Measurements from ENCODE around the gene IBTK. TPM values are rescaled to one million over a fixed set of nuclear protein-coding genes. Genes with fewer than 3 reads are reported as not detected.
"Not testable (repeated sequence)": the region's sequence is repeated elsewhere in the genome, so short reads cannot be mapped to it uniquely, and the experiment has no call there.

Gene IBTK
- total and polyA plus RNA-seq, 4 donors = 32.0 to 83.6 (median 40.7) TPM

DNA sequence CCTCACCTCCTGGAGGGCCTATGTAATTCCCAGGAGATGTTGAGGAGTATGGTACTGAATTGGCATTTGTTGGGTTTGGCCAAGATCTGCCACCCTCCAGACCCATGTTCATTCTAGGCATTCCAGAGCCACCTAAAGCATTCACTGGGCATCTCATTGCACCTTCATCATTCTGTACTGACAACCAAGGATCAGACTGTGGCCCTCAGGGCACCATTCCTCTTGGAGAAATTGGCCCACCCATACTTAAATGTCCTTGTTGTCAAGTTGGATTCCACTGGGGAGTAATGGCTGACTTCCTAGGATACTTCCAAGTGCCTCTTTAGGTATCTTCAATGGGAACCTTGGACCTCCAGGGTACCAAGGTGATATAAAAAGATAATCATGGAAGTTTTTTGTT is 16.8 kb upstream of the IBTK start:
- Histone ChIP-seq H3K4me1 (ENCODE audit: control insufficient read depth, insufficient read depth, low read length) (no peaks in the 10 kb centered on the region), H3K36me3 (ENCODE audit: control insufficient read depth, insufficient read depth, low read length) (no peaks in the 10 kb centered on the region), H3K27ac (ENCODE audit: low read depth, low read length) (no peak overlapping the region), H3K27me3 (ENCODE audit: control insufficient read depth, insufficient read depth, low read length) (no peaks in the 10 kb centered on the region), H3K4me3 (ENCODE audit: low read depth, low read length) (no peak overlapping the region), H3K9me3 (ENCODE audit: control insufficient read depth, insufficient read depth, low read length) (no peaks in the 10 kb centered on the region)
- no peak for DNase-seq (ENCODE audit: low read depth in 4 of 6, low spot score in 6 of 6)

DNA sequence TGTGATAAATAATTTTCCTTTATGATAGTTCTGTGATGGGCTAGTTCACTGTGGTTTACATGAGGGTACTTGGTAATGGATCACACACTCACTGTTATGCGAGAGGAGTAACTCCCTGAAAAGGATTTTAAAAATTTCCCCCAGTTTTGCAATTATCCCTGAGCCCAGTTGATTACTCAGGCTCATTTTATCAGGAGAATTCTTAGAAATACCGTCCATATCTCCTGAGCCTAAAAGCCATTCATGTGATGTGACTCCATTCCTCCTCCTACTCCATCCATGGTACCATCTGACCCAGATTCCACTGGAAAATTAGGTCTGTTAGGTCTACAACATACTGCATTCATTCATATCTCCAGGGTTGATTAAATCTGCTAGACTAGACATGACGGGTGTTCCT is 16.4 kb upstream of the IBTK start:
- Histone ChIP-seq H3K4me3 (ENCODE audit: low read depth, low read length) (no peak overlapping the region), H3K36me3 (ENCODE audit: control insufficient read depth, insufficient read depth, low read length) (no peaks in the 10 kb centered on the region), H3K4me1 (ENCODE audit: control insufficient read depth, insufficient read depth, low read length) (no peaks in the 10 kb centered on the region), H3K27me3 (ENCODE audit: control insufficient read depth, insufficient read depth, low read length) (no peaks in the 10 kb centered on the region), H3K9me3 (ENCODE audit: control insufficient read depth, insufficient read depth, low read length) (no peaks in the 10 kb centered on the region), H3K27ac (ENCODE audit: low read depth, low read length) (no peak overlapping the region)
- WGBS (ENCODE audit: insufficient coverage) = no CpG with 5 or more reads among the region's 3 CpGs
- no peak for DNase-seq (ENCODE audit: low read depth in 4 of 6, low spot score in 6 of 6)

DNA sequence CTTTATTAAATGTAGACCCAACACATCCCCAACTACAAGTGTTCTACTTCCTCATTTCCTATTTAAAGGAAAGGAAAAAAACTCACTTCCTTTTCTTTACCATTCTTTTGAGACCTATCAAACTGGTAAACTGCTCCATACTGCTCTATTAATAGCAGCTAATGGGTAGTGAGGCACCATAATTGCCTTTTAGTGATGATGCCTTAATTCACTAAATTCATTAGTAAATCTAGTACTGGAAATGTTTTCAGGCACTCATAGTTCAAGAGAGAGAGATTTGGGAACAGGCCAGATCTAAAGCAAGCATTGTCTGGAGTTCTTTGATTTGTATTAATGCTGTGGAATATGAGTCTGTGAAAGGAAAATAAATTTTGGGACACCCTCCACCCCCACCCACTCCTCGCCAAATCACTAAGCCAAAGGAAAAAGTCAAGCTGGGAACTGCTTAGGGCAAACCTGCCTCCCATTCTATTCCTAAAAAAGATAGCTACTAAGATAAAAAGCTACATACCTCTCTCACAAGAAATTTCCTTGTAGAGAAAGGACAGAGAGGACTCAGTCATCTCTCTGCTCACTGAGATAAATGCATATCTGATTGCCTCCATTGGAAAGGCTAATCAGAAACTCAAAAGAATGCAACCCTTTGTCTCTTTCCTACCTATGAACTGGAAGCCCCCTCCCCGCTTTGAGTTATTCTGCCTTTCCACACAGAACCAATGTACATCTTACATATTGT is 13.6 kb upstream of the IBTK start:
- peak in 2 of 6 donors; percentile 9 to 68 for DNase-seq (ENCODE audit: low read depth in 4 of 6, low spot score in 6 of 6)
- WGBS (ENCODE audit: insufficient coverage) = no CpG with 5 or more reads among the region's 2 CpGs
- no peaks in the 10 kb centered on the region for H3K4me1 ChIP-seq (ENCODE audit: control insufficient read depth, insufficient read depth, low read length)
- H3K36me3 ChIP-seq (ENCODE audit: control insufficient read depth, insufficient read depth, low read length) = no peaks in the 10 kb centered on the region
- no peak overlapping the region for H3K4me3 ChIP-seq (ENCODE audit: low read depth, low read length)
- no peaks in the 10 kb centered on the region for H3K9me3 ChIP-seq (ENCODE audit: control insufficient read depth, insufficient read depth, low read length)
- no peaks in the 10 kb centered on the region for H3K27me3 ChIP-seq (ENCODE audit: control insufficient read depth, insufficient read depth, low read length)
- no peak overlapping the region for H3K27ac ChIP-seq (ENCODE audit: low read depth, low read length)

DNA sequence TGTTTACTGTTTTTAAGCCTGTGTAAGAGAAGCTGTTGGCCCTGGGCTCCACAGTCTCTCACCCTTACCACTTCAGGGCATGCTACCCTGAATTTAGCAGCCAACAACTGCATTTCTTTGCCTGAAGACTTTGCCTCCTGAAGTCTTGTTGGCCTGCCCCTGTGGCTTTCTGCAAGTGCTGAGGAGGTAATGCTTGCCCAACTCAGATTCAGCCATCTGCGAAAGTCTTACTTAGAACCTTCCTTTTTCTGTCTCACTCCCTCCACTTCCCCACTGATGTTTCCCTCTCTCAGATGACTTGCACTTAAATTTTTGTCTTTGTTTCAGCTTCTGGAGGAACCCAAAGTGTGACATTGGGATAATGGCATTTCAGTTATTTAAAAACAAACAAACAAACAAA is 11.8 kb upstream of the IBTK start:
- Histone ChIP-seq H3K36me3 (ENCODE audit: control insufficient read depth, insufficient read depth, low read length) (no peaks in the 10 kb centered on the region), H3K4me1 (ENCODE audit: control insufficient read depth, insufficient read depth, low read length) (no peaks in the 10 kb centered on the region), H3K27me3 (ENCODE audit: control insufficient read depth, insufficient read depth, low read length) (no peaks in the 10 kb centered on the region), H3K27ac (ENCODE audit: low read depth, low read length) (no peak overlapping the region), H3K9me3 (ENCODE audit: control insufficient read depth, insufficient read depth, low read length) (no peaks in the 10 kb centered on the region), H3K4me3 (ENCODE audit: low read depth, low read length) (no peak overlapping the region)
- 100% methylated on average over 1 of the region's 1 CpG for WGBS (ENCODE audit: insufficient coverage)
- DNase-seq (ENCODE audit: low read depth in 4 of 6, low spot score in 6 of 6) = no peak

- no peak overlapping the region for H3K27ac ChIP-seq (ENCODE audit: low read depth, low read length)
- H3K9me3 ChIP-seq (ENCODE audit: control insufficient read depth, insufficient read depth, low read length) = no peaks in the 10 kb centered on the region
- WGBS (ENCODE audit: insufficient coverage) = no CpG with 5 or more reads among the region's 1 CpG
- H3K4me3 ChIP-seq (ENCODE audit: low read depth, low read length) = no peak overlapping the region
- H3K36me3 ChIP-seq (ENCODE audit: control insufficient read depth, insufficient read depth, low read length) = no peaks in the 10 kb centered on the region
- no peak for DNase-seq (ENCODE audit: low read depth in 4 of 6, low spot score in 6 of 6)
- H3K27me3 ChIP-seq (ENCODE audit: control insufficient read depth, insufficient read depth, low read length) = no peaks in the 10 kb centered on the region
- no peaks in the 10 kb centered on the region for H3K4me1 ChIP-seq (ENCODE audit: control insufficient read depth, insufficient read depth, low read length)
Measured at GRCh38 chr6:82257088-82257774, 9.7 kb upstream of the IBTK start.

DNA sequence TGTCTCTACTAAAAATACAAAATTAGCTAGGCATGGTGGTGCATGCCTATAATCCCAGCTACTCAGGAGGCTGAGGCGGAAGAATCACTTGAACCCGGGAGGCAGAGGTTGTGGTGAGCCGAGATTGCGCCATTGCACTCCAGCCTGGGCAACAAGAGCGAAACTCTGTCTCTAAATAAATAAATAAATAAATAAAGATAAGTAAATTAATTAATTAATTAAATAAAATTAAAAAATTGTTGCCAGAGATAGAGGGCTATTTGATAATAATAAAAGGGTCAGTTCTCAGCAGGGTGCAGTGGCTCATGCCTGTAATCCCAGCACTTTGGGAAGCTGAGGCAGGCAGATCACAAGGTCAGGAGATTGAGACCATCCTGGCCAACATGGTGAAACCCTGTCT is 7.2 kb upstream of the IBTK start:
- no CpG with 5 or more reads among the region's 5 CpGs for WGBS (ENCODE audit: insufficient coverage)
- not testable (repeated sequence) for H3K27me3 ChIP-seq (ENCODE audit: control insufficient read depth, insufficient read depth, low read length); H3K36me3 ChIP-seq (ENCODE audit: control insufficient read depth, insufficient read depth, low read length); H3K4me3 ChIP-seq (ENCODE audit: low read depth, low read length); H3K4me1 ChIP-seq (ENCODE audit: control insufficient read depth, insufficient read depth, low read length); DNase-seq (ENCODE audit: low read depth in 4 of 6, low spot score in 6 of 6); H3K9me3 ChIP-seq (ENCODE audit: control insufficient read depth, insufficient read depth, low read length); H3K27ac ChIP-seq (ENCODE audit: low read depth, low read length)

GRCh38 chr6:82251942-82252341 is 4.4 kb upstream of the IBTK start:
- H3K27ac ChIP-seq (ENCODE audit: low read depth, low read length) = no peak overlapping the region
- DNase-seq (ENCODE audit: low read depth in 4 of 6, low spot score in 6 of 6) = peak in 2 of 6 donors; percentile 72 to 89

DNA sequence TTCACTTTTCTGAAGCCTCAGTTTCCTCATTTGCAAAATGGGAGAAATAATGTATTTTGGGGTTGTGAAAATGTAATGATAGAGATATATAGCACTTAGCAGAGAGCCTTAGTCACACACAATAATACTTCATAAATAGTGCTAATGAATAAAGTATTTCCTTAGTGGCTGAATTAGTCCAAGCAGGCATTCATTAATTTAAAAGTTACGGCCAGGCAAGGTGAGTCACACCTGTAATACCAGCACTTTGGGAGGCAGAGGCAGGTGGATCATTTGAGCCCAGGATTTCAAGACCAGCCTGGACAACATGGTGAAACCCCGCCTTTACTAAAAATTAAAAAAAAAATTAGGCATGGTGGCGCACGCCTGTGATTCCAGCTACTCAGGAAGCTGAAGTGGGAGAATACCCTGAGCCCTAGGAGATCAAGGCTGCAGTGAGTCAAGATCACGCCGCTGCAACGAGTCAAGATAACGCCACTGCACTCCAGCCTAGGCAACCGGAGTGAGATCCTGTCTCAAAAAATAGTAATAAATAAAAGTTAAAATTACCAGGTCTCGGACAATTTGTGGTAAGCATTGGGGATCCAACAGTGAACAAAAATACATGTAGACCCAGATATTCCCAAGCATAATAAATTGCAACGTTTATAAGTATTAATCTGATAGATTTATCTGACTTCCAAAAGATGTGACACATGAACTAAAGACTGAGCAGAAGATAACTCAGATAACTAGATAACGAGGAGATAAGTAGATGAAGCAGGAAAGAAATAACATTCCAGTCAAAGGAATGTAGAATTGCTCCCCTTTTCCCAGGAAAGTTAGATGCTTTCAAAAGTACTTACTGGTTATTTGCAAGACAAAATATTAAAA is 2.1 kb upstream of the IBTK start:
- Histone ChIP-seq H3K36me3 (ENCODE audit: control insufficient read depth, insufficient read depth, low read length) (no peaks in the 10 kb centered on the region), H3K9me3 (ENCODE audit: control insufficient read depth, insufficient read depth, low read length) (no peaks in the 10 kb centered on the region), H3K27ac (ENCODE audit: low read depth, low read length) (no peak overlapping the region), H3K4me3 (ENCODE audit: low read depth, low read length) (no peak overlapping the region), H3K27me3 (ENCODE audit: control insufficient read depth, insufficient read depth, low read length) (no peaks in the 10 kb centered on the region), H3K4me1 (ENCODE audit: control insufficient read depth, insufficient read depth, low read length) (peaks cover 9% of the 10 kb centered on the region)
- DNase-seq (ENCODE audit: low read depth in 4 of 6, low spot score in 6 of 6) = no peak
- 97% methylated on average over 4 of the region's 12 CpGs for WGBS (ENCODE audit: insufficient coverage)

More at GRCh38 chr6:82251942-82252341, 4.4 kb upstream of the IBTK start:
- H3K4me3 ChIP-seq (ENCODE audit: low read depth, low read length) = no peak overlapping the region
- no peaks in the 10 kb centered on the region for H3K27me3 ChIP-seq (ENCODE audit: control insufficient read depth, insufficient read depth, low read length)
- no peaks in the 10 kb centered on the region for H3K9me3 ChIP-seq (ENCODE audit: control insufficient read depth, insufficient read depth, low read length)
- peaks cover 4% of the 10 kb centered on the region for H3K4me1 ChIP-seq (ENCODE audit: control insufficient read depth, insufficient read depth, low read length)
- no peaks in the 10 kb centered on the region for H3K36me3 ChIP-seq (ENCODE audit: control insufficient read depth, insufficient read depth, low read length)

- peaks cover 9% of the 10 kb centered on the region for H3K4me1 ChIP-seq (ENCODE audit: control insufficient read depth, insufficient read depth, low read length)
- 20% methylated on average over 7 of the region's 10 CpGs for WGBS (ENCODE audit: insufficient coverage)
- peak overlapping the region; percentile 96 for H3K4me3 ChIP-seq (ENCODE audit: low read depth, low read length)
- H3K27ac ChIP-seq (ENCODE audit: low read depth, low read length) = peak overlapping the region; percentile 98
- no peaks in the 10 kb centered on the region for H3K36me3 ChIP-seq (ENCODE audit: control insufficient read depth, insufficient read depth, low read length)
- no peaks in the 10 kb centered on the region for H3K9me3 ChIP-seq (ENCODE audit: control insufficient read depth, insufficient read depth, low read length)
- DNase-seq (ENCODE audit: low read depth in 4 of 6, low spot score in 6 of 6) = no peak
- no peaks in the 10 kb centered on the region for H3K27me3 ChIP-seq (ENCODE audit: control insufficient read depth, insufficient read depth, low read length)
Measured at GRCh38 chr6:82248273-82248735, 760 bp upstream of the IBTK start.

All from spinal cord (tissue), 10 donors.